Mucosa of gallbladder (tissue), 1 donor: Measurements from ENCODE around the gene CDK5RAP3. TPM values are rescaled to one million over a fixed set of nuclear protein-coding genes. Genes with fewer than 3 reads are reported as not detected.
A peak's percentile ranks its signal among the peaks of the same experiment; 100 is the strongest.
"Not testable (repeated sequence)": the region's sequence is repeated elsewhere in the genome, so short reads cannot be mapped to it uniquely, and the experiment has no call there.

Experiments
- DNase-seq: peaks from one replicate; pipeline ENCODE4 v3.0.0-alpha.2; 2020; ENCODE audit warnings: low spot score
- total RNA-seq: library from RNA; stranded (reverse); gene quantifications from one replicate; pipeline ENCODE4 v1.2.1, GENCODE V29; 2021
- donor health status: DM: no; HTN: no; CAD: no.

The CDK5RAP3 gene
- total RNA-seq, 1 donor from 2014 or later = 194 TPM

DNA sequence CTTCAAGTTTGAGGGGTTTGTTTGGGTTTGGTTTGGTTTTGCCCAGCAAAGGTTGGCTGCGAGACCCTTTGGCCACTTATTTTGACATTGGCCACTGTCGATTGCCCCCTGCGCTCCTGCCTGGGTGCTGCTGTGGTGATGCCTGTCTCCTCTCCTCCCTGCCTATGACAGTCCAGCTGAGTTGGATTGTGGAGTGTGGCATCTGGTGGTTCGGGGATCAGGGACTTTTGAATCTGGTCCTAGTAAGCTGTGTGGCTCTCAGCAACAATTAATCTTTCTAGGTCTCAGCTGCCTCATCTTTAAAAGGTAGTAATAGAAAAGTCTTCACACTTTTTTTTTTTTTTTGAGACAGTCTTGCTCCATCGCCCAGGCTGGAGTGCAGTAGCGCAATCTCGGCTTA, 27.1 kb downstream of the CDK5RAP3 start:
- DNase-seq = no peak

DNA sequence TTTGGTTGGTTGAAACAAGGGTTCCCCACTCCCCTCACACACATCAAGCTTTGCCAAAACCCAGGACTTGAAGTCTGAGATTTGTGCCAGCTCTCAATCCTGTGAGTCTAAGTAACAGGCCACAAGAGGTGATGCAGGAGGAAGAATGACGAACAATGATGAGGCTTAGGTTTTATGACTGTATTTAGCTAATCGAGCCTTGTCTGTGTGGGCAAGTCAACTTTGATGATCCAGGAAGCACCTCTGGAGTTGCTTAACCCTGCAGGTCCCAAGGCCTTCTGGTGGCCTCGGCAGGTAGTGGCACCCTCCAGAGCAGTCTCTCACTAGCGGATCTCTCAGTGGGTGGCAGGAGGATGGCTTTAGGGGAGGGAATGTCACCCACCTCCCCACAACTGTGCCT, 28.7 kb downstream of the CDK5RAP3 start:
- DNase-seq = no peak

DNA sequence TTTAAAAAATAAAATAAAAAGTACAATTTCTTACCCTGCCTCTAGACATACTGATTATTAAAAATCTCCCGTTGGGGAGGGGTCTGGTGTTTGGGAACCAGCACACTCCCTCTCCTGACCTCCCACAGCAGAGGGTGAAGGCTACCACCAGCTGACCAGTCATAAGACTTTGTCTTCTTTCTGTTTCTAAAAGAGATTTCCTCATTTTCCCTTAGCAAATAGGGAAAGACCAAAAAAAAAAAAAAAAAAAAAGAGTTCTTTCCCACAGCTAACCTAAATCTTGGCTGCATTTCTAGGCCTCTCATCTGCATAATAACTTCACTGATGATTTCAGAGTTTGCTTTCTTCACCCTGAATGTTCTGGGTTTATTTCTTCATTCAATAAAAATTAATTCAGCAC, 30.3 kb downstream of the CDK5RAP3 start:
- DNase-seq = no peak

DNA sequence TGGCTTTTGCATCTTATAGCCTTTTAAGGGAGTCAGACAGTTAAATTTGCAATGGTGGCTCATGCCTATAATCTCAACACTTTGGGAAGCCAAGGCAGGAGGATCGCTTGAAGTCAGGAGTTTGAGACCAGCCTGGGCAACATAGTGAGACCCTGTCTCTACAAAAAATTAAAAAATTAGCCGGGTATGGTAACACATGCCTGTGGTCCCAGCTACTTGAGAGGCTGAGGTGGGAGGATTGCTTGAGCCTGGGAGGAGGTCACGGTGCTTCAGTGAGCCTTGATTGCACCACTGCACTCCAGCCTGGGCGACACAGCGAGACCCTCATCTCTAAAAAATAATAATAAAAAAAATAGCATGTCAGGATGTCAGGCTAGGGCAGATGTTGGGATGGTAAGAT, 30.7 kb downstream of the CDK5RAP3 start:
- DNase-seq = not testable (repeated sequence)

DNA sequence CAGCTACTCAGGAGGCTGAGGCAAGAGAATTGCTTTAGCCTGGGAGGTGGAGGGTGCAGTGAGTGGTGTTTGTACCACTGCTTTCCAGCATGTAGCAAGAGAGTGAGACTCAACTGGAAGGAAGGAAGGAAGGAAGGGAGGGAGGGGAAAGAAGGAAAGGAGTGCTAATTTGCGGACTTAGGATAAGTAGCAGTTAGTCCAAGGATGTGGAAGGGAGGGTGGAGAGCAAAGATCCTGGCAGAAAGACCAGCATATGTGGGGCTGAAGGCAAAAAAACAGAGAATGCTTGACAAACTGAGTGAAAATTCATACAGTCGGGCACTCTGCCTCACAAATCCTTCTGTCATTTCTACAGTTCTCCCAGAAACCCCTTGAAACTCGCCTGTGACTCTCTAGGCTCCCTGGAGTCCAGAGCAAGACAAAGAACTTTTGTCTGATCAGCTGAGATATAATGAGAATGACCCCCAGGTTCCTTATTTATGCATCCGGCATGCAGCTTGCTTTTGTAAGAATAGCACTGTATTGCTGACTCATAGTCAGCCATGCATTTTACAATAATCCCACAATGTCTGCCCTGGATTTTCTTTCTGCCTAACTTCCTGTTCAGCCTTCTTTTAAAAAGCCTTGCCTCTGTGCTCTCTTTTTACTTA, 31.5 kb downstream of the CDK5RAP3 start:
- no peak for DNase-seq

DNA sequence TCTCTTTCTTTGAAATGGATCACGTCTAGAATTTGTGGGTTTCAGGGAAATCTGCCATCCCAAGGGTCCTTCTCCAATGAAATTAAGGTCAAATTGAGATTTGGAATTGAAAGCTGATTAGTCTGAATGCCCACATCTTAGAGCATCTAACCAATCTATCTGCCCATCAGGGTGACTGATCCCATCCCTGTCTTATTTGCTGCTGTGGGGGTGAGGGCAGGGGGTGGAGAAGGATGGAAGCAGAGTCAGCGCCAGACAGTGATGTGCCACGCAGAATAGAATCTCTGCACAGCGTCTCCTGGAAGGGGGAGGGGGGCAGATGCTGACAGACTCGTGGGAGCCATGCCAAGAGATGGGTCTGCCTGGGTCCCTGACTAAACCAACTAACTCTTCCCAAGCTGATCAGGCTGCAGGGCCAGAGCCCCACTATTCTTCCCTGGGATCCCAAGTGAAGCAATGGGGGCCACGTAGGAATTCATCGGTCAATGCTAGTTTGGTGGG, 32.1 kb downstream of the CDK5RAP3 start:
- DNase-seq = no peak

DNA sequence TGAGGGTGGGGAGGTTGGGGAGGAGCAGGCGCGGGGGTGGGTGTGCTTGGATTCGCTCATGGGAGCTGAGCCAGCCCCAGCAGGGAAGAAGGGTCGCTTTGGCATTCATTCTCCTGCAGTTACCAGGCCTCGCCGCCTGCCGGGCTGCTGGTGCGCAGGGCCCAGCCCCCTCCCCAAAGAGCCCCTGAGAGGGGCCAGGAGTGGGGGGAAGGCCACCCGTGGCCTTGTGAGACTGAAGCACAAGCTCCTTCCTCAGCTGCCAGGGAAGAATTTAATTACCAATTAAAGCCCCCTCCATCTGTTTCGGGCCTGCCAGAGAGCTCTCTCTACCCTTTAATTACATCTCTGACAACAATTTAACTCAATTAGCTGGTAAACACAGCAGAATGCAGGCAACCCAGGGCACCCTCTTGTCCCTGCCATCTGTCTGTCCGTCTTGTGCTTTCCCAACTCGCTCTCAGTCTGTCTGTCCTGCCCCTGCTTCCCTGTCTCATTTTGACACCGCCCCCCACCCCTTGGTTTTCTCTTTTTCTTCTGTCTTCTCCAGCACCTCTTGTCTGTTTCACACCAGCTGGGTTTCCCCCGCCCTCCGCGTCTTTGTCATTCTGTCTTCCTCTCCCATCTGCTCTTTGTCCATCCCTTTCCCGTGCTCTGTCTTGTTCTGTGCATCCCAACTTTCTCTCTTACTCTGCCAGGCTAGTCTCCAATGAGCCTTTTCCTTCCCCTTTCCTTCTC, 32.7 kb downstream of the CDK5RAP3 start:
- DNase-seq = no peak

DNA sequence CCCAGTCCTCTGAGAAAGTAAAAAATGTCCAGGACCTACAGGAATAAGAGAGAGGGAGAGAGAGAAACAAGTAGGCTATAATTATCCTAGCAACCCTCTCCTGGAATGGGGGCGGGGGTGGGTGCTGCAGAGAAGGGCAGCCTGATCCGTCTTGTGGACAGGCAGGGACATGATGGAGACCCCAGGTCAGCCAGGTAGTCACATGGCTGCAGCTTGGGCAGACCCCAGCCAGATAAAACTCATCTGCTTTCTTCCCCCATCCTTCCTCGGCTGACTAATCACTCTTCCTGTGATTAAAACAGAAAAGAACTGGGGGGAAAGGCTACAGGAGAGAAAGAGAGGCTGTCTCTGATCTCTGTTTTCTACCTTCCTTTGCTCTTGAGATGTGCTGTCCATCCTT, 34.1 kb downstream of the CDK5RAP3 start:
- no peak for DNase-seq

DNA sequence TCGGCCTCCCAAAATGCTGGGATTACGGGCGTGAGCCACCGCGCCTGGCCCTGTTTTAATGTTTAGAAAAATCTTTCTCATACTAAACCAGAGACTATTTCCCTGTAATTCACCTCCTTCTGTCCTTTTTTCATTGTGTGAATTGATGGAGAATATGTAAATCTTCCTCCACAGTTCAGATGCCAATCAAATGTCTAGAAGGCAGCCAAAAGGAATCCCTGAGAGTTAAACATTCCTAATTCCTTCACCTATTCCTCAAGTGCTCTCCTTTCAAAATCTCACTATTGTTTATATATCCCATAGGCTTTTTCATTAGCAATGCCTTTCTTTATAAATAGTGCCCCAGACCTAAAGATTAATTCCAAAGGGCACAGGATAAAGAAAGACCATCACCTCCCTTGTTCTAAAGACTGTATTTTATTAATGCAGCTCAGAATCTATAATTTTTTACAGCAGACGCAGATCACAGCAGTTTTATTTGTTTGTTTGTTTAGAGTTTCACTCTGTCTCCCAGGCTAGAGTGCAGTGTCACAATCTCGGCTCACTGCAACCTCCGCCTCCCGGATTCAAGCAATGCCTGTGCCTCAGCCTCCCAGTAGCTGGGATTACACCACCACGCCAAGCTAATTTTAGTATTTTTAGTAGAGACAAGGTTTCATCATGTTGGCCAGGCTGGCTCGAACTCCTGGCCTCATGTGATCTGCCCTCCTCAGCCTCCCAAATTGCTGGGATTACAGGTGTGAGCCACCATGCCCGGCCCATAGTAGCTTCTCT, 36.2 kb downstream of the CDK5RAP3 start:
- no peak for DNase-seq

DNA sequence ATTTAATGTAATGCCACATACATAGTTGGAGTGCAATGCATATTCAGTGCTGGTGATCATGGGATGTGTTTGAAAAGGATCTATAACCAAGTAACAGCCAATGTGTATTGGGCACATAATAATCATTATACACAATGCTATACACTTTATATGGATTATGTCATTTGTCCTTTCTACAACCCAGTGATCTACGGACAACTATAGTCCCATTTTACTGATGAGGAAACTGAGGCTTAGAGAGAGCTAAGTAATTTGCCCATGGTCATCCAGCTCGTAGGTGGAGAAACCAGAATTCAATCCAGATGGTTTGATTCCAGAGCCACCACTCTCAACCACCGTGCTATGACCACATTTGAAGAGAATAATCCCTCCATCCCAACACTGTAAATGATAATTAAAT, 39.3 kb downstream of the CDK5RAP3 start:
- DNase-seq = no peak

DNA sequence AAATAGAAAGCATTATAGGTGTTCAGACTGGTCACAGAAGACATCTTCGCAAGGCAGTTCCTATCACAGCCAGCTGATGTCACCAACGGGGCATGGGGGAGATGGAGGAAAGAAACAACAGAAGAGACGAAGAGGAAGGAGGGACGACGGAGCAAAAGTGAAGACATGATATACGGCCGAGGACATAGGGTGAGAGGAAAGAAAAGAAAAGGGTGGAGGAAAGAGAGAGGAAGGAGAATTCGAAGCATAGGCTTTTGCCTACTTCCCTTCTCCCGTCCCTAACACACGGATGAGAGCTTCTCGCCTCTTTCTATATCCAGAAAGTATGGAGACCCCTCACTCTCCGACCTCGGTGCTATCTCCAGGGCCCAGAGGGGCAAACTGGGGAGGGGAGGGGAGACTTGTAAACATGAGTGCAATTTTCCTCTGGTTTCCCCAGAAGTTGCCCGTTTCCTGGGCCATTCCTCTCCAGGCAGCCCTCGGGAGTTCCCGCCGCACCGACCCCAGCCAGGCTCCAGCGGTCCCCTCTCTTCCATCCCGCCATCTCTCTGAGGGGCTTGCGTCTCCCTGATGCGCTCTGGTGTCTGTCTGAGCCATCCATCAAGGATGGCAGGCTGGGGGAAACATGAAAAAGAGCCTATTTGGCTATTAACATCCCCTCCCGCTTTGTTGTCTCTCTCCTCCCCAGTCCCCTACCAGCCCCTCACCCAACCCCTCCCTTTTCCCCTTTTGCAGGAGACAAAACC, 40.7 kb downstream of the CDK5RAP3 start:
- no peak for DNase-seq

DNA sequence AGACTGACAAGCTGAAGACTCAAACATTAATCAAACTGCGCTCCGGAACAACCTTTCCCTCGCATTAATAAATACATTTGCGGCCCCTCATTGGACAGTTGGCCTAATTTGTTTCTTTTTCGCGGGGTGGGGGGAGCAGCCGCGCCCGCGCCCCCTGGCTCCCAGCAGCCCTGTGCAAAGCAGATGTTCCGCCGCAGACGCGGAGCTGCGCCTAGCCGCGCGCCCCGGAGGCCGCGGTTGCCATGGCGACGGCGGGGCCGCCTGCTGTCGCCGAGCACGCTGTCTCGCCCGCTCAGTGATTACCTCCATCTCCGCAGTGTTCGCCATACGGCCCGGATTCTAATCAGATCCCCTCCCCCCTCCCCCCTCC, 41.2 kb downstream of the CDK5RAP3 start:
- peak; percentile 24 for DNase-seq

DNA sequence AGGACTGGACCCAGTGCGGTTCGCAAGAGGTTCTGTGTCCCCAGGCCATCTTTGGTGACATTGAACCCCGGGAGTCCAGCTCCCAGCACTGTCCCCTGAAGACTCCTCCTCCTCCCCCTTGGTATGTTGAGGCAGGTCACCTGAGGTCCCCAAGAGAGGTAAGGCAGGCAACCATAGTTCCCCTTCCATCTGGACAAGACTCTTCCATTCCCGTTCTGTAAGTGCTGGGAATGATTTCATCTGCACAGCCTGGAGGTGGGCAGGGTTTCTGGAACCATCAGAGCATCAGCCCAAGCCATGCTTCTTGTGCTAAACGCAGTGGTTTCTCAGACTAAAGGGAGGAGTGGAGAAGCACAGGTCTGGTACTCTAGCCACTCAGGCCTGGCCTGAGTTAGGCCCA, 41.7 kb downstream of the CDK5RAP3 start:
- no peak for DNase-seq

DNA sequence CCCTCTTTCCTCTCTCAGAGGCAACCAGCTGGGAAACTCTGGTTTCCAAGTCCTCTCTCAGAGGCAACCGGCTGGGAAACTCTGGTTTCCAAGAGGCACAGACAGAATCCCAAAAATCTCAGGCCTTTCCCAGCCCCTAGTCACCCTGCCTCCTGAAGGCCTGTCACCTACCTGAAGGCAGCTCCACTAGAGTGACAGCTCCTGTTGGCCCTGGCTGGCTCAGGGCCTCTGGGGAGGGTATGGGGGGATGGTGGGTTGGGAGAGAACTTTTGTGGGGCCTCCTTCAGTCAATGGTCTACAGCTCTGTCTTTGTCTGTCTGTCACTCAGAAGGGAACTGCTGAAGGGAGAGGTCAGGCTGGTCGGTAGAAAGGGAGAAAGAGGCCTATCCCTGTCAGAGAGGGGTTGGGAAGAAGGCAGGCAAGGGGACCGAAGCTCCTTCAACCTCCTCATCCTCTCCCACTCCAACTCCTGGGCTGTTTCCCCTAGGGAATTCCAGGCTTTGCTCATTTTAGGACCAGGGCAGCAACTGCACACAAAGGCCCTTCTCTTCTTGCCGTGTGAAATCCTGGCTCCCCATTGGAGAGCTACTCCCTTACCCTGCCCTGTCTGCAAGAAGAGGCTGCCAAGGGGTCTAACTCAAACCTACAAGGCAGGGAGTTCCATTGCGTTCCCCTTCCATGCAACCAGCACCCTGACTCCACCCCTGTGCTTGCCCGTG, 43.1 kb downstream of the CDK5RAP3 start:
- no peak for DNase-seq

DNA sequence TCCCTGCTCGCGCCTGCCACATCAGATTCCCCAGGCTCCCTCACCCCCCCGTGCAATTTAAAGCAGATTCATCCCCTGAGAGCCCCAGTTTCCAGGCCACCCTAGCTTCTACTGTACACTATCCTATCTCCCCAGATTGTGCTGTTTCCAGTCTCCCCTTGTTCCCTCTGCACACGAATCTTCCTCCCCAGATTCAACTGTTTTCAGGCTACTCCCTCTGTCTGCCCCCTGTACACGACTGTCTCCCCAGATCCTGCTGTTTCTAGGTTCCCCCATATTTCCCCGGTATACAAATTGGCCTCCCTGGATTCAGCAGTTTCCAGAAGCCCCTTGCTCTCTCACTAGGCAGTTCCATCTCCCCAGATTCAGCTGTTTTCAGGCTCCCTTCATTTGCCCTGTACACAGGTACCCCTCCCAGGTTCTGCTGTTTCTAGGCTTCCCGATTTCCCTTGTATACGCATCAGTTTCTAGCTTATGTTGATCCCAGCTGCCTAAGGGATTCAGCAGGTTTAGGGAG, 43.7 kb downstream of the CDK5RAP3 start:
- no peak for DNase-seq

DNA sequence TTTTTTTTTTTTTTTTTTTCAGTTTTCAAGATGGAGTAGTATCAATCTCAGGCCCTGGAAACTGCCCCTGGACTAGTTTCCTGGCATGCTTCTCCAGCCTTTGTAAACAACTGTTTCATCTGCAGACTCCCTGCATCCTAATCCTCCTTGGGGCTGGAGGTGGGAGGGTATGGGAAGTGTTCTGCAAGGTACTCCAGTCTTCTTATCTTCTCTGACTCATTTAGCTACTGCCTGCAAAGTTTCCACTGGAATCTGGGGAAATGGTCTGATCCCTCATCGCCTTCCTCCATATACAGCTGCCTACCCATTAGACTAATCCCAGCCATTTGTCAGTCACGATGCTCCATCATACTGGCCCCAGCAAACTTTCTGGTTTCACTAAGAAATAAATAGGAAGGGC, 45.2 kb downstream of the CDK5RAP3 start:
- DNase-seq = no peak

DNA sequence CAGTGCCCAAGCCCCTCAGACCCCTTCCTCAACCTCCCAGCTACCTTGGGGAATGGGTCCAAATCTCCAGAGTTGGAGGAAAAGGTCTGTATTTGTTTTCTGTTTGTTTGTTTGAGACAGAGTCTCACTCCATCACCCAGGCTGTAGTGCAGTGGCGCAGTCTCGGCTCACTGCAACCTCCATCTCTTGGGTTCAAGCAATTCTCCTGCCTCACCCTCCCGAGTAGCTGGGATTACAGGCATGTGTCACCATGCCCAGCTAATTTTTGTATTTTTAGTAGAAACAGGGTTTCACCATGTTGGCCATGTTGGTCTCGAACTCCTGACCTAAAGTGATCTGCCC, 46.9 kb downstream of the CDK5RAP3 start:
- not testable (repeated sequence) for DNase-seq

DNA sequence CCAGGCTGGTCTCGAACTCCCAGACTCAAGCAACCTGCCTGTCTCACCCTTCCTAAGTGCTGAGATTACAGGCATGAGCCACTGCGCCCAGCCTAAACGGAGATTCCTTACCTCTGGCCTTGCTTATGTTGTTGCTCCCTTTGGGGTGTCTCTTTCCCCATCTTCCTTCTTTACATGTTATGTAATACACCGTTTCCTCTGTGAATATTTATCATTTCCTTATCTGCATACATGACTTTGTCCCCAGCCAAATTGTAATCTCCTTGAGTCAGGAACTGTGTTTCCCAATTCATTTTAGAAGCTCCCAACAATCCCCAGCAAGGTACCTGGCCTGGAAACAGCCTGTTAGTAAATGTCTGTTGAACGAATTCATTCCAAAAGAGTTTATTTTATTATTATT, 51.0 kb downstream of the CDK5RAP3 start:
- DNase-seq = no peak

DNA sequence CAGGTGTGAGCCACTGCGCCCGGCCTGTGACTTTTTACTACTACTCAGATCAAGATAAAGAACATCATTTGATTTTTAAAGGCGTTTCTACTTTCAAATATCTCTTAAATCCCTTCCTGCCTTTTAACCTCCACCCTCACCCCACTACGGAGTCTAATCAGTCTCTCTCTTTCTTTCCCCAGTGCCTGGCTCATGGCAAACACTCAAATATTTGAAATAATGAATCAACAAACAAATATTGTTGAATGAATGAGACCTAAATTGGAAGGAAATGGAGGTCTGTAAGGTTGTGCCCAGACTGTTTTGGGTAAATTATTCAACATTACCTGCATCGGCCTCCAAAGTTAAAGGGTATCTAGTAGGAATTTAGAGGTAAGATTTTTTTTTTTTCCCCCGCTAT, 52.0 kb downstream of the CDK5RAP3 start:
- DNase-seq = no peak

DNA sequence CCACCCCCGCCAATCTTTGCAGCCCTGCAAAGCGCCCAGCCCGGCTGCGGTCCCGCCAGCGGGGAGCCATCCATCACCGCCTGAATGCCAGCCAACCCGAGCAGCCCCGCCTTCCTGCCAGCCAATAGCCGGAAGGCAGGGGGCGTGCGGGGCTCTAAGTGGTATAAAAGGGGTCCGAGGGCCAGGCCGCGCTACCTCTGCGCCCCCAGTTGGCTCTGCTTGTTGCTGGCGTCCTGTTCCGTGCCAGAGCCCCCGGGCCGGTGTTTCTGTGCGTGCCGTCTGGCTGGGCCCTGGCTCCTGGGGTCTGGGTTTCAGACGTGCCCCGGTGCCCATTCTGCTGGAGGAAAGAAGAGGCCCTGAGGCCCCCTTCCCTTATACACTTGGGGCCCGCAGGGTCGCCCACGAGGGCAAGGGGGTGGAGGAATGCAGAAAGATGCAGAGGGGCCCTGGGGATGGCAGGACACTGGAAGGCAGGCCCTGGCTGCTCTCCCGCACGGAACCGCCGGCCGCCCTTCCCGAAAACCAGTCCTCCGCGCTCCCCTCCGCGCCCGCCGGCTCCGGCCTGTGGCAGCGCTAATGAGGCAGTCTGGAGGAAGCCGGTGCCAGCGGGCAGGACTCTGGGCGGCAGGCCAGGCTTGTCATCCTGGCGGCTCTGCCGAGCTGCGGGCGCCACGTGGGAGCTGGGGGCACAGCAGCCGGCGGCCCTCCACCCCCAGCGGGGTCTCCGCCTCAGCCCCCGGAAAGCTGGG, 52.7 kb downstream of the CDK5RAP3 start:
- DNase-seq = peak; percentile 78
